Fibroblast of skin of right biceps (primary cell): Measurements from ENCODE around the gene POU2AF1.

Source experiments
- DNase-seq: peaks from one replicate; pipeline ENCODE4 v3.0.0-alpha.2; 2013

The POU2AF1 gene

DNA sequence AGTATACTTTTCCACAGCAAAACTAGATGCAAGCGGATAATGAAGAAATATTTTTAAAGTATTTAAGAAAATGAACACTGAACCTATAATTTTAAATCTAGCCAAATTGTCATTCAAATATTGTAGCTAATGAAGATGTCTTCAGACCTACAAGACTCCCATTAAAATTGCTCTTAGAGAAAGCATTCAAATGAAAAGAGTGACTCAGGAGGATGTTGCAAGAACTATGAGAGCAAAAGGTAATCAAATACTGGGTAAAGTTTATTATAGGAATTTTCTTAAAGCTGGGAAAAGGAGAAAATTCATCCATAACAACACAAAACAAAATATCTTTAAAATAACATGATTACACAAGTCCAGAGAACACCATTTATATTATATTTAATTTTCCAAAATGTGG is 5.4 kb upstream of the POU2AF1 start:
- no peak for DNase-seq

DNA sequence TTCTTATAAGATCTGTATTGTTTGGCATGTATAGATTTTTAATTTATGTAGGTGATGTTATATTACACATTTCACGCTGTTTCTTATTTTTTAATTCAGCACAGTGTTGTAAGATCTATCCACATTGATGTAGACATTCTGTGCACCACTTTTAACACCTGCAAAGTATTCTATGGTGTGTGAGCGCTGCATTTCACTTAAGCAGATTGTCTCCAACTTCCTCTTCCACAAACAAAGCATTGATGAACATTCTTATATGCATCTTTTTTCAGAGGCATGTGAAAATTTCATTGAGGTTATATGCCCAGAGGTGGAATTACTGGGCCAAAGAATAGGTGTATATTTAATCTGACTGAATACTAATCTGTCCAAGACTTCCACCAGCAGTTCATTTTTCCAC is 3.4 kb upstream of the POU2AF1 start:
- DNase-seq = no peak

DNA sequence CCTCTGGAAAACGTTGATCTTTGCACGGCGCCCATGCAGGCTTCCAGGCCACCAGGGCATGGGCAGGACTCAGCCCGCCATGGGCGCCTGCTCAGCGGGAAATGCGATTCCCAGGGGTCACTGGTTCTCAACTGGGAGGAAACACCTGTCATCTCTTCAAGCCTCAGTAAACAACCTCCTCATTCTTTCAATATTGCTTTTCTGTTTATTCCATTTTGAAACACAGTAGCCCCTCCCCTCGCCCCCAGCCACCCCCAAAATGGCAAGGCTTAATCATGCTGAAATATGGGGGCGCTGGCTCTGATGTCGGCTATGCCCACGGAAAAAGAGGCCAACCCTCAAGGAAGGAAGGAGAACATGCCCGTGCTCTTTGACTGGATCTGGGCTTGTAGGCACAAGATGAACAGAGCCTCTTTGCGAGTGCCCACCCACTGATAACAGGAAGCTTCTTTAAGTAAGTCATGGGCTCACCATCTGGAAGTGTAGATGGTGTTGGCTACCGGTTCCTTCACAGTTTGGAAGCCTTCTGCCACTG is 594 bp upstream of the POU2AF1 start:
- DNase-seq = no peak

DNA sequence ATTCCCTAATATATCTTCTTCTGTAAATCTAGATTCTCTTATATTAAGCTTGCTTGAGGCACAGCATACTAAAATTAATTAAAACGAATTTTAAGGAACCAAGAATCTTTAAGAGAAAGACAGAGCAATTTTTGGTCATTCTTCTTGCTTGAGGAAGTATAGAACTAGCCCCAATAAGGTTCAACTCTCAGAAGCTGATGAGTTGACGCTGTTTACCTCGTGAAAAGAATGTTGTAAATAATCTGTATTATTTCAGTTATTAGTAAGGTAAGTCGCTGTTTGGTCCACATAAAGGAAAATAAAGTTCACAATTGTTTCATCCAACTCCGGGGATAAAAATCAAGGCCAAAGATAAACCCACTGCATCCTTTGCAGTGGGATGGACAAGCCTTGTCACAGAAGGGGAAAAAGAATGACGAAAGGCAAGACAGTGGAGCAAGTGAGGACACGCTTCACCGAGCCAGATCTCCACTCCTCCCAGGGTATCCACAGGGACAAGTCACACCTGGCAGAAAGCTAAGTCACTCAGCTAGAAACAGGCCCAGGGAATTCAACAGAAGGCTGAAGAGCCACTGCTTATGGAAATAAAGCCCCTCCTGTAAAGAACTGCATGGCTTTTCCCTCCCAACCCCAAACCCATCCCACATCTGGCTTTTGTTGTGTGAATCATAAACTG is 752 bp downstream of the POU2AF1 start:
- no peak for DNase-seq

DNA sequence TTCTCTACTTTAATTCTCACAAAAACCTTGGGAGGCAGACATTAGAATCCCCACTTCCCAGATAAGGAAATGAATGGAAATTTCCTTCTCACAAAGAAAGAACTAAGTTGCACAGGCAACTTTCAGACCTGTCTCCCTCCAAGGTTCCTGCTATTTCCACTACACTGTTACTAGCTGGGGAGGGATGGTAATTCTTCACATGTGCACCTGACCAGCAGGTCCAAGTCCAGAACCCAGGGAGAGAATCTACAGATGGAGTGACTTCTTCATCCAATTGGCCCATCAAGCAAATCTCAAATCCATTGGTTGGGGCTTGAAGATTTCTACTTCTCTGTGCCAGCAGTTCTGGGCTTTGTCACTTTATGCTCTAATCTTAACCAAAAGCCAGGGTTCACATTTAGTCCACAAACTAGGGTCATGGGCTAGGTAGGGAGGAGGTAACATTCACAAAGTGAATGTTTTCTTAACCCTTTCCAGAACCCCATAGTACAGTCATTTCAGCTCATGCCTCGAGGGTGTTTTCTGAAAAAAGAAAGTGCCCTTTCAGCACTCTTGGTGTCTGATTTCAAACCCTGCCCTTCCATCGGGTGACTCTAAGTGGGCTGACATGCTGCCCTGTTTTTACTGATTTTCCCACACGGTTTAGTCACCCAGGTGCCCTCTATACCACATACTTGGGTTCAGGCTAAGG is 2.7 kb downstream of the POU2AF1 start:
- no peak for DNase-seq

DNA sequence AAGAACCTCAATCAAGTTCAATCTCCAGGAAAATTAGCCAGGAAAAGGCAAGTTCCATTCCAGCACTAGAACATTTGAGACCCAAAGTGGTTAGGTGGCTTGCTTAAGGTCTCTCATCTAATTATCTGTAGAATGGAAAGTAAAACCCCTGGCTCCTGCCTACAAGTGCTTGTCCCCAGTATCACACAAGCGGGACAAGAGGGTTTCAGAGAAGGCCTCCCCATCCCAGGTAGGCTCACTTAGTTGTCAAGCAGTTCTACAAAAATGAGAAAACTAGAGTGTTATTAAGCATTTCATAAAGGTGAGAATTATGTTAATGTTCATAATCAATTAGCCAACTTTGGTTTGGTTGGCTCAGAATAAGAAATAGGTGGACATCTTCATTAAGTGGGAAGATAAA is 5.5 kb downstream of the POU2AF1 start:
- no peak for DNase-seq

DNA sequence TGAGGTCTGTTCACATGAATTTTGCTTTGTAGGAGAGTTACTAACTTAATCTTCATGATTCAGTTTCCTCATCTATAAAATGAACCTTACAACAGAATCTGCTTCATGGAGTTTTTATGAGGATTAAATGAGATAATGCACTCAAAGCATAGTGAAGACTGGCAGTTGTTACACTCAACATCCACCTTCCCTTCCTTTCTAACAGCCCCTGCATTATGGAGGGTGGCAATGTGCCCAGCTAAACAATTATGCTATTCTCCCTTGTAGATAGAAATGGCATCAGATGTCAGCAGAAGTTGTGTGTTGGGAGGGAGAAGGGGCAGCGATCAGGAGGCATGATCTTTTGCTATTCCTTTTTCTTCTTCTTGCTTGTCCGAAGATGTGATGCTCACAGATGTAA is 6.5 kb downstream of the POU2AF1 start:
- no peak for DNase-seq

DNA sequence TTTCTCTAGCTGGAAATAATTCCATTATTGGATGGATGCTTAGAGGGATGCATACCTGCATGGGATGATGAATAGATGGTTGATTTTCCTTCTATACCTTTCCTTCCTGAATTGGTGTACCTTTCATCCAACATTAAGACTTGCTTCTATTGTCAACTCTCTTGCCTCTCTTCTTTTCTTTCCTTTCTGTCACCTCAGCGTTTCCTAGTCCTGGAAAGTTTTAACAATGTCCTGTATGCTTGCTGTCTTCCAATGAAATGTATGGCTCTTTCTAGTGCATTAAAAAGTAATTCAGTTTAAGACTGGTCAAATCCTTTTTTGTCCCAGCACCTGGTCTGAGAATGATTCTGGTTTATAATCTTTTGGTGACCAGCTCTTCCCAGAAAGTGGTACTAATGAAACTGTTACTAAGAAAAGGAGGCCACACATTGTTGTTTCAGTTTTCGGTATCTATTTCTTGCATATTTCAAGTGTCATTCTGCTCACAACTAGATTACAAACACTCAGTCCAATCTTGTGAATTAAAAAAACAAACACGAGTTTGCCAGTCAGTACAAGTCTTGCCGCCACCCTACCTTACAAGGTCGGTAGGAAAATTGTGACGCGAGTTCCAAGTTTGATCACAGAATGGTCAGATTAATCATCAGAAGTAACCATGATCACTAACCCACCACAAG is 8.0 kb downstream of the POU2AF1 start:
- DNase-seq = no peak

DNA sequence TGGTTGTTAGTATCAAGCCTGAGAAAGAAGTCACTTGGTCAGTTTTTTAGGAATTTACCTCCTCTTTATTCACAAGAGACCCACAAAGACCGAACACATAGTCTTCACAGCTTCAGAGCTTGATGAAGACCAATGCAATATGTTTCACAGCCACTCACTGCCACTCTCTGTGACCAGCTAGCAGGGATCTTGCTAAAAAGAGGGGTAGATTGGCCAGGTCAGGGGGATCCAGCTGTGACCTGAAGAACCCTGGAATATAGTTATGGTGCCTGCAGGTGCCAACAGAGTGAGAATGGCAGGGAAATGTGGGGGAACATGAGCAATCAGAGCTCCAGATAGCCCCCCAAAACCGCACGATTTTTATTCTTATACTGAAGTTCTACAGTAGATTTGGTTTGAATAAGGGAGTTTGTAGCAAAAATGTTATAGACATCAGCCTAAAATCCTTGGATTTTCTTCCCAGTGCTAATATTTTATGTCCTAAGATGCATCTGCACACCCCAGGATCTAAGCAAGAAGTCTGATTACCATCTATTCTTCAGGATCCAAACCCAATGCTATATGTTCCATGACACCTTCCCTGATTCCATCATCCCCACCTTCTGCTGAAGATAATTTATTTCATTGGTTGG is 8.7 kb downstream of the POU2AF1 start:
- no peak for DNase-seq

DNA sequence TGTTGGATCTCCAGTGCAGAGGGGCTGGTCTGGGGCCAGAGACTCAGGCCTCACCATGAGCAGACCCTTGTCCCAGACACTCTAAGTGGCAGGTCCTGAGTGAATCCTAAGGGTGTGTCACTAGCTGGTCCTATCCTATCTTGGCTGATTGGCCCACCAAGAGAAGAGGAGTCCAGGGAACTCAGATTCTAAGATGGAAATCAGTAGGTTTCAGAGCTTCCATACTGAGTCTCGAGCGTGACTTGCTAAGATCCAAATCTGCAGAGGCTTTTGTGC is 10.9 kb downstream of the POU2AF1 start:
- DNase-seq = no peak

DNA sequence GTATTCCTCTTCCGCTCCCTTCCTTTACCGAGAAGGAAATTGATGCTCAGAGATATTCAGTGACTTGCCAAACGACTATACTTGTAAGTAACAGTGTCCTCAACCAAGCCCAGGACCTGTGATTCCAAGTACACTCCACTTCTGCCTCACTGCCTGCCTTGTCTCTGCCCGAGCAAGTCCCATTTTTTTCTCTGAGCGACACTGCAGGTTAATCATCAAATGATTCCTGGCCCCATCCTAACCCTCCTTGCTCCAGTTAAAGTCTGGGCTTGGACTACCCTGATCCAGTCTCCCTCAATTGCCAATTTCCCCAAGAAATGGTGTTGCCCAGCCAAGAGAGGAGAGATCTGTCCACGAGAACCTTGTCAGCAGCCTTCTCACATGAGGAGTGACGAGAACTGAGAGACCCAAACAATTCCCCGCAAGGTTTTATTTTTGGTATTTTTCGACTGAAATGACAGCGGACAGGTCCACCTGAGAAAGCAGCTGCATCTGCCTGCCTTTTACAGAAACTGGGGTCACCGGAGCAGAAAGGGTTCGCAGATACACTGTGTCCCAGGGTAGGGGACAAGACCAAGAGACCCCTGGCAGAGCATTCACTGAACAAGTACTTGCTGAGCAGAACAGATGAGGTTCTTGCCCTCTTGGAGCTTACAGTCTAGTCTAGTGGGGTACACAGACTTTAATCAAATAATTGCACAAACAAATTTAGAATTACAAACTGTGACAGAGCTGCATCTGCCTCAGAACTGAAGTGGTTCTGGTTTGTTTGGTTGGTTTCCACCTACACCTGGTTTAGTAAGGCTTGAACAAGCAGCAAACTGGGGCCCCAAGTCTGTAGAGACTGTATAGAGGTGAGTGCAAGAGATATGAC is 11.4 kb downstream of the POU2AF1 start:
- no peak for DNase-seq

DNA sequence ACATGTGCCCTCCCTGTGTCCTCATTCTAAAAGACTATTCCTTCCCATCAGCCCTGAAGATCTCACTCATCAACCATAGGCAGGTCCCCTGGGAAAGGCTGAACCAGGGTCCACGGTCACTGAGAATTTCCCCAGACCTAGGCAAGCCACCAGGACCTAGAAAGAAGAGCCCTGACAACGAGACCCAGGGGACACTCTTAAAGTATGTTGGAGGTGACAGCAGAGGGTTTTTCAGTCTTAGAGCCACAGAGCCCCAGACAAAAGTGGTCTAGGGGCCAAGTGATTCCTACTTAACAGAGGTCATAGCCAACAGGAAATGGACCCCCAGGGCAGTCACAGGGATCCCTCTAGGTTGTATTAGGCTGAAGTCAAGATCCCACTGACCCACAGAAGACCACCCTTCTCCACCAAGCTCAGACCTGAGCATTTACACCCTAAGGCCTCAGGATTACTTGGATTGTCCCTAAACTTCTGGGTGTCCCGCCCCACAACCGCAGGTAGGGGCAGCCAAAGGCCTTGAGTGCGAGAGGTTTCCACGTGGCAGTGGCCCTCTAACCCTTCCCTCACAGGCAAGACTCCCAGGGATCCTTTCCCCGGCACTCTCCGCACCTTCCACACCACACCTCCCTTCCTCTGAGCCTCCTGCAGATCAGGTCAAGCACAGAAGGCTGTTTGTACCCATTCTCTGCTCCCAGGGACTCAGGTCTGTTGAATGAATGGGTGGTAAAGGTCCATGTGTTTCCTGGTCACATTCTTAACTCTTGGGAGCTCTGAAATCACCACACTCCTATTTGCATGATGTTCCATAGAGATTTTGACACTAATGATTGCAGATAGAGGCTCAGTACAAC is 12.3 kb downstream of the POU2AF1 start:
- no peak for DNase-seq

DNA sequence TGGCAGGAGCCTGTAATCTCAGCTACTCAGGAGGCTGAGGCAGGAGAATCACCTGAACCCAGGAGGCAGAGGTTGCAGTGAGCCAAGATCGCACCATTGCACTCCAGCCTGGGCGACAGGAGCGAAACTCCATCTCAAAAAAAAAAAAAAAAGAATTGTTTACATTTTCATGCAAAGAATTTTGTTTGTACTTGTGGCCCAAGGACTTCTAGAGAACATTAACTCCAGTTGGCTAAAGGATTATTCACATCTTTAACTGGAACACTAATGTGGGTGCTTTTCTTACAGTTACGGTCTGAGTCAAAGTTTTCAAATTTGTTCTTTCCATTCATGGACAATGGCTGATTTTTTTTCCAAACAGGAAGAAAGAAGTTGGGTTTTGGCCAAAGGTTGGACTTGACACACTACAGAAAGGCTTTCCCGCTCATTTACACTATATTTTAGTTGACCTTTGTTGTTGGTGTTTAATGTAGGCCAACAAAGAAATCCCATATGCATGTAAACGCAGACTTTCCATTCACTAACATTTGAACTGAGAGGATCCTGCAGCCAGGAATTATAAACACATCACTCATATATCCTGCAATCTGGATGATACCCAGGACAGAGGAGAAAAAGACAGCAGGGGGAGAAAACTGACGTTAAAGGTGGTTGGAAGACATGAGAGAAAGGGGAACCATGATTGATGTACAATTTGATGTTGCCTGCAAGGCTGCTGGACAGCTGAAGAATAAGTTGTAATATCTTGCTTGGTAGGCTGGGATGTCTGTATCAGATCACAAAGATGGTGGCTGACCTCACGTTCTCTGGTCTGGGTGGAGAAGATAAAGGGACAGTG is 13.1 kb downstream of the POU2AF1 start:
- DNase-seq = no peak

DNA sequence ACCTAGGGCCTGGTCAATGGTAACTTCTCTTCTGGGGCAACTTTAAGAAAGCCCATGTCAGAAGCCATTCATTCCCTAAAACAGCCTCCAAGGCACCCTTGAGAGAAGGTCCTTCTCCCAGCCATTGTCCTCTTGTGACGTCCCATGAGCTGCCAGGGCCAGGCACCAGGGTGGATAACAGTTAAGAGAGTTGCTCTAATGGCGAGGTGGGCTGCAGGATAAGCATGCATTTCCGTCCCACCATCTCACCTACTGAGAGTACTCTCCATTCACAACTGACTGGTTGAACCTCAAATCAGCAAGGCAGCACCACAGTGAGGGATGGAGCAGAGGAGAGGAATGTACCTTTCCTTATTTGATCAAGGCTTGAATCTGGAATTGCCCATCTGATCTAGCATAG is 14.6 kb downstream of the POU2AF1 start:
- no peak for DNase-seq

DNA sequence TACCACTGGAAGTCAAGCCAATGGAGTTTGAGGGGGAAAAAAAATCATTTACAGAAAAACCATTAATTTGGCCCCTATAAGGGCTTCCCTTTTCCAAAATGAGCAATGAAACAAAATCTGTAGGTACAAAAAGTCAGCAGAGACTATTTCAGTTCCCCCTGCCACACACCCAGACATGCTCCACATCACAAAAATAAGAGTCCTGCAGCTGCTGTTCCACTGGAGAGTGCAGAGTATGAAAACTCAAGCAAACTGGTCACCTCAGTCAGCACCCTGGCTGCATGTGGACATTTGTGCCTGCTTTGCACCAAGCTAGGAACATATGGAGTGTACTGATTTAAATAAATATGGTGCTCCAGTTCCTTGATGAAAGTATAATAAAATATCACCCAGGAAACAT is 15.1 kb downstream of the POU2AF1 start:
- no peak for DNase-seq

DNA sequence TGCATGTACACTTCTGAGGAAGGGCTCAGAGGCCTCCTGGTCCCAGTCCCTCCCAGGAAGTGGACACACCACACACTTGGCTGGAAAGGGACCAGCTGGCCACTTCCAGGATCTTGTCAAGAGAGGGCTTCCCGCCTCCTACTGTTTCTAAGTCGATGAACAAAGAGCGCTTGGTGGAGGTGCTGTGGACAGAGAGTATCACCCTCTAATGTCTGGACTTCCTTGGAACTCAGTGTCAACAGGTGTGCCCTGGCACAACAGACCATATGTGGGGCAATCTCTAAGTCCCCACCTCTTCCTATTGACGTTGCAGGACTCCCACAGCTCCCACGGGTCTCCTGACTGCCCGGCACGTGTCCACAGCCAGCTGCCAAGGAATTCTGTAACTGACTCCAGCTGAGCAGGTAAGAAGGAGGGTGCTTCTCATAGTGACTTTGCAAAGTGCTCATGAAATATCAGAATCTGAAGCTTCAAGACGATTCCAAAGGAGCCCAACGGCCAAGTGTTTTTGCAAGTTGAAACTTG is 16.1 kb downstream of the POU2AF1 start:
- DNase-seq = no peak

DNA sequence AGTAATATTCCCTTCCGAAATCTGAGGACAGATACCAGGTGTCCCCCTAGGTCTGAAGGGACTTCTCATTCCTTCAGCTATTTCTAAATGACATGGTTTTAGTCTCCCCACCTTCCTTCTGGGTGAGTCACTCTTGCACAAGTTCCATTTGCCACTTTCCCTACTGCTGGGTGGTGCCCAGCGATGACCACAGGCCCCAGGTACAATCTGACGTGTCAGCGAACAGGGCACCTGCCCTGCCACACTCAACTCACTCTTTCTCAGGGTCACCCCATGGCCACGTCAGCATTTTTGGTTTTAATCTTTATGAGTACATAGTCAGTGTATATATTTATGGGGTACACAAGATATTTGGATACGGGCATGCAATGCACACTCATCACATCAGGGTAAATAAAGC is 17.2 kb downstream of the POU2AF1 start:
- DNase-seq = no peak

DNA sequence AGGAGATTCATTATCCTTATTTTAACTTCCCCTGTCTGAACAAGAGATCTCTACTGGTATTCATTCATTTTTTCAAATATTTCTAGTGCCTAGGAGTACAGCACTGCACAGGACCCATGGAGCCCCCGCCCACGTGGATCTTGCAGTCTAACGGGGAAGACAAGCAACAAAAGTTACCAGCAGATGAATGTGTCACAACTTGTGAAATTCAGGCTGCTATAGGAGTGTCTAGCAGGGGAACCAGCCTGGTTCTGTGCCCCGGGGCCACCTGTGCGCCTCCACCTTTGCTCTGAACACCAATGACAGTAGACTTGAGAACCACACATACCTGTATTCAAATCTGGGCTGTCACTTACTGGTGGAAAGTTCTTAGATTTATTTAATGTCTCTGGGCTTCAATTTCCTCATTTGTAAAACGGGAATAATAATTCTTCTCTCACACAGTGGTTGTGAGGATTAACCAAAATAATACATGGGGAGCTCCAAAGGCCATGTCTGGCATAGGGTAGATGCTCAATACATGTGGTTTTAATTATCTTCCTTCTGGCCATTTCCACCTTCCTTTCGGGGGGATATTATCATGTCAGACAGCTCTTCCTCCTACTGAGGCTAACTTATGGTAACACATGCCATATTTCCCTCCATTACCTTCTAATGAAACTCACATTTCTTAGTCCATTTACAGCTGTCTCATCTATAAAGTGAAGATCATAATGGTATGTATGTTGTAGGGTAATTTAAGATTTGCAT is 17.8 kb downstream of the POU2AF1 start:
- DNase-seq = no peak

DNA sequence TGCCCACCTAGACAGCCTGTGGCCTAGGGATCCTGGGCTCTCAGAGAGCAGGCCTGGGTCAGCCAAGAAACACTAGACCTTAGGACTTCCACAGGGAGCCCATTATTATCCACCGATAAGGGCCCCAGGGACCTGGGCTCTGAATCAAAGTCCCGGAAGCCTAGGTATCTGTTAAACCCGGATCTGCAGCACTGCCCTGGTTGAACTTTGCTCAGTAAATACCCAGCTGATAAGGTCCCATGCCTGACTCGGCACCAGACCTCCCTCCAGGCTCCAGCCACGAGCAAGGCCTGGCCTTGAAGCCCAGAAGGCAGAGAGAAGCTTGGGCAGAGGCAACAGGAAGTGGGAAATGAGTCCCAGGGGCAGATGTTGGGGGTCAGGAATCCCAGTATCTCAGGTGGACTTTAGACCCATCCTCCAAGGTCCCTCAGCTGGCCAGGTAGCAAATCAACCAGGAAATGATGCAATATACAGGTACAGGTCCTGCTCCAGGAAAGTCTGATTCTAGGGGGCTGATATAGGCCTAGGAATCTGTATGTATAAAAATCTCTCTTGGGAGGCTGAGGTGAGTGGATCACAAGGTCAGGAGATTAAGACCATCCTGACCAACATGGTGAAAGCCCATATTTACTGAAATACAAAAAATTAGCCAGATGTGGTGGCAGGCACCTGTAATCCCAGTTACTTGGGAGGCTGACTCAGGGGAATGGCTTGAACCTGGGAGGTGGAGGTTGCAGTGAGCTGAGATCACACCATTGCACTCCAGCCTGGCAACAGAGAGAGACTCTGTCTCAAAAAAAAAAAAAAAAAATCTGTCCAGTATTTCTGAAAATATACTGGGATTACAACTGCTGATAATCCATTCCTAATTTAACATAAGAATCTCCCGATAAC is 18.7 kb downstream of the POU2AF1 start:
- DNase-seq = no peak
